ENCODE measurements around the gene CBFA2T2. TPM values are rescaled to one million over a fixed set of nuclear protein-coding genes. Genes with fewer than 3 reads are reported as not detected.

The CBFA2T2 gene
- polyA plus RNA-seq, 1 donor (not counting 4 experiments of a cell fraction or from before 2014, with no cell fraction given), result 6.8 TPM

GRCh38 chr20:33474963-33475362 lies 14.9 kb upstream of the CBFA2T2 start:
- dilution Hi-C loops (cut with MboI; ENCODE audit: extremely low pct_ligation_motif_present, low sequenced_read_pairs), result no loop called here
- Histone ChIP-seq H3K36me3 (ENCODE audit: control insufficient read depth in 2 of 2, extremely low read depth in 1 of 2, insufficient read depth in 2 of 2, low read length in 2 of 2) (no peaks in the 10 kb centered on the region), H3K9ac (ENCODE audit: control insufficient read depth, extremely low read depth, insufficient read depth, low read length) (no peak overlapping the region), H3K27ac (ENCODE audit: control insufficient read depth, insufficient read depth, low read length) (no peak overlapping the region), H4K20me1 (ENCODE audit: control insufficient read depth, extremely low read depth, insufficient read depth, low read length) (no peaks in the 10 kb centered on the region), H3K9me3 (ENCODE audit: control insufficient read depth, low read depth, low read length) (no peaks in the 10 kb centered on the region), H3K4me2 (ENCODE audit: control insufficient read depth, extremely low read depth, insufficient read depth, low read depth, low read length) (no peak overlapping the region), H3K79me2 (ENCODE audit: control insufficient read depth, insufficient read depth, low read length) (no peaks in the 10 kb centered on the region), H3K27me3 (ENCODE audit: control insufficient read depth, extremely low read depth, insufficient read depth, low read length) (no peaks in the 10 kb centered on the region), H3K9me1 (ENCODE audit: control insufficient read depth, extremely low read depth, insufficient read depth, low read length) (no peaks in the 10 kb centered on the region), H3K4me3 (ENCODE audit: control insufficient read depth in 2 of 3, extremely low read depth in 1 of 3, insufficient read depth in 2 of 3, low read depth in 1 of 3, low read length in 3 of 3) (no peak overlapping the region), H2AFZ (ENCODE audit: control insufficient read depth, low read length) (no peak overlapping the region), H3K4me1 (ENCODE audit: control insufficient read depth, extremely low read depth, insufficient read depth, low read length) (no peaks in the 10 kb centered on the region)
- no peak for DNase-seq (ENCODE audit: low read depth, low spot score)
- FAIRE-seq, result no peak
- TF ChIP-seq EZH2 (IDR thresholded peaks at IDR 0.05; ENCODE audit: low read length) (no peak), CTCF (optimal IDR thresholded peaks at IDR 0.05 in 1 of 3, IDR thresholded peaks at IDR 0.05 in 1 of 3, conservative IDR thresholded peaks at IDR 0.05 in 1 of 3; ENCODE audit: extremely low read depth in 1 of 3, insufficient read depth in 2 of 3, low read length in 3 of 3) (no peak)

GRCh38 chr20:33475381-33476152 lies 14.3 kb upstream of the CBFA2T2 start:
- DNase-seq (ENCODE audit: low read depth, low spot score), result no peak
- Histone ChIP-seq H3K9ac (ENCODE audit: control insufficient read depth, extremely low read depth, insufficient read depth, low read length) (no peak overlapping the region), H3K79me2 (ENCODE audit: control insufficient read depth, insufficient read depth, low read length) (no peaks in the 10 kb centered on the region), H3K4me3 (ENCODE audit: control insufficient read depth in 2 of 3, extremely low read depth in 1 of 3, insufficient read depth in 2 of 3, low read depth in 1 of 3, low read length in 3 of 3) (no peak overlapping the region), H3K27me3 (ENCODE audit: control insufficient read depth, extremely low read depth, insufficient read depth, low read length) (no peaks in the 10 kb centered on the region), H2AFZ (ENCODE audit: control insufficient read depth, low read length) (no peak overlapping the region), H3K36me3 (ENCODE audit: control insufficient read depth in 2 of 2, extremely low read depth in 1 of 2, insufficient read depth in 2 of 2, low read length in 2 of 2) (no peaks in the 10 kb centered on the region), H3K9me1 (ENCODE audit: control insufficient read depth, extremely low read depth, insufficient read depth, low read length) (no peaks in the 10 kb centered on the region), H3K4me1 (ENCODE audit: control insufficient read depth, extremely low read depth, insufficient read depth, low read length) (no peaks in the 10 kb centered on the region), H3K9me3 (ENCODE audit: control insufficient read depth, low read depth, low read length) (no peaks in the 10 kb centered on the region), H4K20me1 (ENCODE audit: control insufficient read depth, extremely low read depth, insufficient read depth, low read length) (no peaks in the 10 kb centered on the region), H3K27ac (ENCODE audit: control insufficient read depth, insufficient read depth, low read length) (no peak overlapping the region), H3K4me2 (ENCODE audit: control insufficient read depth, extremely low read depth, insufficient read depth, low read depth, low read length) (no peak overlapping the region)
- TF ChIP-seq CTCF (optimal IDR thresholded peaks at IDR 0.05 in 1 of 3, IDR thresholded peaks at IDR 0.05 in 1 of 3, conservative IDR thresholded peaks at IDR 0.05 in 1 of 3; ENCODE audit: extremely low read depth in 1 of 3, insufficient read depth in 2 of 3, low read length in 3 of 3) (no peak), EZH2 (IDR thresholded peaks at IDR 0.05; ENCODE audit: low read length) (no peak)
- dilution Hi-C loops (cut with MboI; ENCODE audit: extremely low pct_ligation_motif_present, low sequenced_read_pairs), result no loop called here
- no peak for FAIRE-seq

Measured in keratinocyte (primary cell).